Activated naive CD8-positive, alpha-beta T cell treated with anti-CD3 and anti-CD28 coated beads, Interleukin-2, amount 50 U/mL, for 16 hours (primary cell): ENCODE measurements around the gene IL1R2.
"Not testable (repeated sequence)": the region's sequence is repeated elsewhere in the genome, so short reads cannot be mapped to it uniquely, and the experiment has no call there.

Source experiments
- DNase-seq: peaks from one replicate; pipeline ENCODE4 v3.0.0-alpha.2; 2020; ENCODE audit warnings: low read depth, low spot score

Gene IL1R2

DNA sequence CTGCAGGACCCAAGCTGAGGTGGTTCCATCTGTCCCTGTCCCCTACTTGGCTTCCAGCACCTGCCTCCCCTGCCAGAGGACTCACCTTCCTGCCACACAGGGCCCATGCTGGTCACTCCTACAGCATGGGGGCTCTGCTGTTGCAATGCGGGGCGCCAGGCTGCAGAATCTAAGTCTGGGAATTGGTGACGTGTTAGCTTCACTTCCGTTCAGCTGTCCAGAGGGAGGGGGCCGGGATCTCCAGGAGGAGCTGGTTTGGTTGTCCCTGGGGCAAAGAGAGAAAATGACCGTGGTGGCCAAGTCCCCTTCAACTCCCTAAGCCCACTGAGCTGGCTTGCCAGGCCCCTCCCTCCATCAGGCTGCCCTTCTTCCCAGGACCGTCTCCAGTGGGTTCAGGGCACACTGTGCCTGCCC is 69.5 kb downstream of the IL1R2 start:
- no peak for DNase-seq

DNA sequence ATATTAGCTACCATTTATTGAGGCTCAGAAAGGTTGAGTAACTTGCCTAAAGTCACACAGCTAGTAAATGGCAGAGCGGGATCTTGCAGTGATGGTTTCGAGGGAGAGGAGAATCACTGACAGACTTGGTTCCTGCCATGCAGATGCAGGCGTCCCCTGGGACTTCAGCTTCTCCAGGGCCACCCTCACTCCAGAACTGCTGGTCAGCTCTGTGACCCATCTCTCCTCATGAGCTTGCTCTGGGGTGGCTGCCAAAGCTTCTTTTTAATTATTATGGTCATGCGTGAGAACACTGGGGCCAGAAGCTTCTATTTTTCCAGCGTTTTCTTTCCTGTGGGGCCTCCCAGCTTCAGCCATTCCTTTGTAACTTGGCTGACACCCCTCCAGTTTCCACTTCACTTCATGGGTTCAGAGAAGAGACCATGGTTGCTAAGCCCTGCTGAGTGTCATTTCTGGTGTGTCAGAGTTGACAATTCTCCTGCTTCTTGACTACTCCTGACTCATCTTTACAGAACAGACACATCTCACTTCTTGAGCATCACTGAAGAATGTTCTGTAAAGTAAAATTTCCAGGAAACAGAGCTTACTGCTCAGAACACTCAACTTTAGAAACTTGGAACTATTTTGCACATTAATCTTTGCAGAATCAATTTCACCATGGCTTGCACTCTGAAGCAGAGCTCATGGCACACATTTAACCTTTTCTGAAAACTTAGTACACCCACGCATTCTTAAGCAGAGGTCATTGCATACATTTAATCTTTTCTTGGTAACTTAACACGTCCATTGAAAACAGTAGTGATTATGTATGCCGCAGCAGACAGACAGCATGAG is 70.4 kb downstream of the IL1R2 start:
- no peak for DNase-seq

DNA sequence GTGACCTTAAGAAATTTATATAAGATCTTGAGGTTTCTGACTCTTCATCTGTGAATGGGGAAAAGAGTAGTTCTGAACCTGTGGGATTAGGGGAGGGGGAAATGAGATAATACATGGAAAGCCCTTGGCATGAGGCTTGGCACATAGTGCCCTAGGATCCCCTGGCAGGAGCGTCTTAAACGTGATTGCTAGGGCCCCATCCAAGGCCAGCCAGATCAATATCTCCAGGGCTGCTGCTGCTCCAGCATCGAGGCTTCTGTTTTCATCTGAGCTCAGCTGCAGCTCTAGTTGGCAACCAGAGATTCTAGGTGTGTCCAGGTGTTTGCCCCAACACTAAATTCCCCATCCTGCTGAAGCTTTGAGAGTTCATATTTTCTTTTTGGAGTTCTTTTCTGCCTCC is 71.0 kb downstream of the IL1R2 start:
- no peak for DNase-seq

DNA sequence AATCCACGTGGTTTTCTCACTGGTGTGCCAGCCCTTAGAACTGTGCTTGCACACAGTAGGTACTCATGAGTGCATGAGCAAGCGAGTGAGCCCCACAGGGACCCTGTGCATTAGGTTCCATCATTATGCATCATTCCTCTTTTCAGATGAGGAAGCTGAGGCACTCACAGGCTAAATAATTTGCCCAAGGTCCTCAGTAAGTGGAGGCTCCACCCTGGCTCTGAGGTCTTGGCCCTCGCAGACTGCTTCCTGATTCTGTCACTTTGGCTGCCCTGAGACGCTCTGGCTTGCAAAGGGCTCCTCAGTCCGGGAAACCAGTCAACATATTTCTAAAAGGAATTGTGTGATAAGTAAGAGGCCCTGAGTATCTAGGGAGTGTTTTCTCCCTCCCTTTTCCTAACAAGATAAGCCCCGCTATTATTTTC is 71.7 kb downstream of the IL1R2 start:
- no peak for DNase-seq

DNA sequence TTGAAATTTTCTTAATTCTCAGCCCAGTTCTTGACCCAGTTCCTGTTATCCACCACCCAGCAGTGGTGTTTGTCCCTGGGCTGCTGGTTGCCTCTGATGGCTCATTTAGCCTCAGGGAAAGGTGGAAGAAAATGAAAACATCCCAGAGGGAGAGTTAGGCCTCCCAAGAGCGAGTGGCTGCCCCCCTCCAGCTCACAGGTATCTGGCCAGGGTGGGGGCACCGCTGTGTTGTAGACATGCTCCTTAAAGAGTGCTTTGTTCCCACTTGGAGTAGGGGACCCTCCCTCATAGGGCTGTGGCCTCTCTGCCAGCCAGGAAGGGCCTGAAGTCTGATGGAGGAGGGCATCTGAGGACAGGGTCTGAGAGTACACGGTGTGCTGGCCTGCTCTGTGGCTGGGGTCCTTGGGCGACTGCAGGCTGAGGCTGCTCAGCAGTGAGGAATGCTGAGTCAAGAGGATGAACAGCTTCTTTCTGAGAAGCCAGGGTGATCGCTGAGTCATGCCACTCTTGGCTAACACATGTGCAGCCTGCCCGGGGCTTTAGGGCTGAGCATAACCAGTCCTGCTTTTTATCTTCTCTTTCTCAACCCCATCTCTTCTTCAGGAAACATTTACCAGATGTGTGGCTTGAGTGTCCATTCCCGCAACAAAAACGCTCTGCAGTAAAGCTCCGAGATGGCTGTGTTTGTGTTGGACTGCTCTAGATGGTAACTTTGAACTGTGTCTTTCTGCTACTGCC is 72.3 kb downstream of the IL1R2 start:
- DNase-seq: no peak

DNA sequence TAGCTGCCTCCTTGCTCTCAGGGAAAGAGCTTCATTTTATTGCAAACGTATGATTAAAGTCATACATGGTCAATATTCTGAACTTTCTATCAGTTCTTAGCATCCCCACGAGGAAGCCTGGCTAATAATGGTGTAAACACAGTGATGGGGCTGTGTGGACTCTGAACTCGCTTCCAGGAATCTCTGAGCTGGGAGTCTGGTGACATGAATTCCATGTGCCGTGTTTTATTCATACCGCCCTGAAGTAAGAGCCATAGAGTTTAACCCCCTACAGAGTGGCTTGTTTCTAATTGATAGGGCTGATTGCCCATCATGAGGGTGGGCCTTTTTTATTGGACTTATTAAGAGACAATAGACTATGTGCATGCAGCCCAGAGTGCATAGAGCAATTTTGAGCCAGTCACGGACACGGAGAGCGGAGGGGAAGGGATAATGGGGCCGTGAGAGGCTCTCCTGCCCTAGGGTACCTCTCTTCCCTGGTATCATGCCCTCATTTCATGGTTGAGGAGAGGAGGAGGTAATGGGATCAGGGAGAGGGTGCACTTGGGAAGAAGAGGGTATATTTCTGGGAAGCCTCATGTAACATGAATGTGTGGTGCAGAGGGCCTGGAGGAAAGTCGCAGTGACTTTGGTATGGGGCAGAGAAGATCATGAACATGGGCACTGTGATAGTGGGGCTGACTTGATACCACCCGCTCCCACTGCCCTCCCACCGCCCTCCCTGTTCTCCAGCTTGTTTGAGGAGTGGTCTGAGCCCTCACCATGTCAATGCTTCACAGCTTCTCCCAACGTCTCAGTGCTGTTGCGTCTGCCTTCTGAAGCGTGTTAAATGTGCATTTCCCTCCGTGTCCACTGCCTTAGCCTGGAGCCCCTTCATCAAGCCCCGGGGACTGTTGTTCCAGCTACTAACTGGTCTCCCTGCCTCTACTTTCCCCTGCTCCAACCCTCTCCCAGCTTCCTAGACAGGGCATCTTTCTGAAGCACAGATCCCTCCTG is 73.2 kb downstream of the IL1R2 start:
- DNase-seq: no peak

DNA sequence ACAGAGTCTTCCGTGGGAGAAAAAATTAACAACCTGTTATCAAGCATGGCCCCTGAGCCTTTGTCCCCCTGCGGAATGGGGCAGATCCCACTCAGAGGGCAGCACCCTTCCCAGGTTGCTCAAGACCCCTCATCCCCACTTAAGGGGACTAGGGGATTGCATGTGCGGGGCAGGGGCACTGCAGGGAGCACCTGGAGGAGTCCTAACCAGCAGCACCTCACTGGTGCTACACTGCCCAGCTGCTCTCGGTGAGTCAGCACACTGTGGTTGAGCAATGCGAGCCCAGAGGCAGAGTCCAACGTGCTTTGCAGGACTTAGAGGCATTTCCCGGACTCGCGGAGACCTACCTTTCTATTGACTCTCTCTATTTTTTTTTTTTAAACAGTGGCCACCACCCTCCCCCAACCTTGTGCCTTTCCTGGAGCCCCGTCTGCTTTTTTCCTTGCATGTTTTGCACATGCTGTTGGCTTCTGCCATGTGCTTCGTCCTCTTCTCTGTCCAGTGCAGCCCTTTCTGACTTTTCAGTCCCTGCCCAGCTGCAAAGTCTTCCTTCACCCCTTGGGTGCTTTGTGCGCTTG is 74.0 kb downstream of the IL1R2 start:
- no peak for DNase-seq

DNA sequence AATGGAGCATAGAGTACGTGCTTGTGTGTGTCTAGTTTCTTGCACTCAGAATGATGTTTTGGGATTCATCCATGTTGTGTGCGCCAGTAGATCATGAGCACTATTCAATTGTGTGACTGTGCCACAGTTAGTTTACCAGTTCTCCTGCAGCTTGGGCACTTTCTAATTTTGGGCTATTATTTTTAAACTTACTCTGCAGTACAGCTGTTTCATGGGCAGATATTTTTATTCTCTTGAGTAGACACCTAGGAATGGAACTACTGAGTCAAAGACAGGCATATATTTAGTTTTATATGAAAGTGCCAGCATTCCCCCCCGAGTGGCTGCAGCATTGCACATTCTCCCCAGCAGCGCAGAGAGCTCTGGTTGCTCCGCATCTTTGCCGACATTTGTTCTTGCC is 74.8 kb downstream of the IL1R2 start:
- no peak for DNase-seq

DNA sequence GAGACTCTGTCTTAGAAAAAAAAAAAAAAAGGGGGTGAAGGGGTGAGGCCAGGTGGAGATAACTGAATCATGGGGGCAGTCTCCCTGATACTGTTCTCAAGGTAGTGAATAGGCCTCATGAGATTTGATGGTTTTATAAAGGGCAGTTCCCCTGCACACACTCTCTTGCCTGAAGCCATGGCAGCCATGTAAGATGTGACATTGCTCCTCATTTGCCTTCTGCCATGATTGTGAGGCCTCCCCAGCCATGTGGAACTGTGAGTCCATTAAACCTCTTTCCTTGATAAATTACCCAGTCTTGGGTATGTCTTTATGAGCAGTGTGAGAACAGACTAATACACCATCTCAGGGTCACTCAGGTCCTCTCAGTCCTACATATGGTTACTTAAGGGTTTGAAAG is 76.4 kb downstream of the IL1R2 start:
- DNase-seq: not testable (repeated sequence)

DNA sequence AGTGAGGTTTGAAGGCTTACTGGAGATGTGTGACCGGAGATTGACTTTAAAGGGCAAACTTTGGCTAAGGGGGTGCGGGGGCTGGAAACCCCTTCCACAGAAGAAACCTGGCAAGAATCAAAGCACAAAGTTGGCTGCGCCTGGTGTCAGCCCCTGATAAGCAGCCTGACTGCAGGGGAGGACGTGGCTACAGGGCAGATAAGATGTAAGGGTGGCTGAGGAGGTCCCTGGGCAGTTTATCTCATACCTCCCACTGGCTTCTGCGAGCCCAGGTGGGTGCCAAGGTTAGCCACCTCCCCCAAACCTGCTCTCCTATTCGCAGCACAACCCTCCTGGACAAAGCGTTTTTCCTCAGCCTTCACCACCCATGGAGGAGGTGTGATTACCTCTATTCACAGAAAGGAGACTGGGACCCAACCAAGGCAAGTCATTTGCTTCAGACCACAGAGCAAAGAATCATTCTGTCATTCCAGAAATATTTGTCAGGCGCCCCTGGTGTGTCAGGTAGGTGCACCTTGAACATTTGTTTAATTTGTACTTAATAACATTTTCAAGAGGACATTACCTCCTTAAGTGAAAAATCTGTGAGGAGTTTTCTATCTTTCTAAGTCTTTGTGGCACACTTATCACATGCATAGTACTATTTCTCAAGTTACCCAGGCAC is 77.7 kb downstream of the IL1R2 start:
- DNase-seq: no peak

DNA sequence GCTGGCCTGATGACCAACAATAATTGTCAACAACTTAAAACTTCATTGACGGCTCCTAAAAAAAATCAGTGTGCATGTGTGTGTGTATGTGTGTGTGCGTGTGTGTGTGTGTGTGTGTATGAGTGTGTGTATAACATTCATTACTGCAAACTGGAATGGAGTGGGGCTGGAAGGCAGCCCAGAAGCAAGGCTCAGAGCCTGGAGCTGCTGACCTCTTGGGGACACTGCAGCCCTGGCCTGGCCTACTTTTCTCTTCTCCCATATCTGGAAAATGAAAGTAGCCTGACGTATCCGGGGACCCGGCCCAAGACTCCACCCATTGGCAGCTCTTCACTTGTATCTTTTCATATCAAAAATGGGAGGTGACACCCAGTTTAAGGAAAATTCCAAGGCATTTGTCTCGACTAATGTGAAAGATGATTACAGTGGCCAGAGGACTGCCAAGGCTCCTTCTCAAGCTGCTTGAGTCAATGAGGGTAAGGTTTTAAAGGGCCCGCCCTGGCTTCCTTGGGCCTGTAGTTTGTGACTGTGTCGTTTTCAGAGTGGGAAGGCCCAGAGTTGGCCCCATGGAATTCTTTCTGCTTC is 78.4 kb downstream of the IL1R2 start:
- no peak for DNase-seq

DNA sequence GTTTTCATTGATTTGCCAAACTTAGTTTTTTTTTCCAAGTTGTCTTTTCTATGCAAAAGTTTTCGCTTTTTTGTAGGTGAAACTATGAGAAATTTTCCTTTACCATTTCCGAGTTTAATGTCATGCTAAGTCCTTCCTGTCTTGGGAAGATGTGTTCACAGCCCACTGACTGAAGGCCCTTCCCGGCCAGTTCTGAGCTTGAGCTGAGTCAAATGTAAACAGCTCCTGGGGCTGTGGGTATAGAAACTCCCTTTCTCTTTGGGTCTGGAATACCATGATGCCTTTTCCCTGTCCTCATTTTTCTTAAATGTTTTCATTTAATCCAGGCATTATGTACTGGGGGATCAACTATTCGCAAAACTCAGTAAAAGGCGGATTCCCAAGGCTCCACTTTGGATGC is 81.0 kb downstream of the IL1R2 start:
- DNase-seq: no peak

DNA sequence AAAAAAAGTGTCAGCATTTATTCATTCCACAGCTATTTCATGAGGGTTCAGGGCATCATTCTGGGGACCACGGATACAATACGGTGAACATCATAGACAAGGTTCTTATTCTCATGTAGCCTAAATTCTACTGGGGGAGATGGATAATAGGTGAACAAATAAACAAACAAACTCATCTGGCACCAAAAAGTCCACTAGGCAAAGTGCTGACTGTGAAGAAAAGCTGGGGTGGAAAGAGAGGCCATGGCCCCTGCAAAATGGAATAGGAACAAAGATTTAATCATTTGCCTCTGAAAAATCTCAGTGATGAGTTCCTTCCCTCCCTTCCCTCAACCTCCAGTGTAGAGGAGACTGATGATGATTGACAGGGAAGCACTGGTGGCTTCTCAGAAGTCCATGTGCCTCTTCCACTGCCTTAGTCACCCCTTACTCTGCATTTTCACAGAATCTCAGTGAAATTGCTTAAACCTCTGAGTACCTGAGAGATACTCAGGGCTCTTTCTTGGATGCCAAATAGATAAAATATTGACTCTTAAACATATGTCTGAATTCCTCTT is 81.5 kb downstream of the IL1R2 start:
- DNase-seq: no peak

DNA sequence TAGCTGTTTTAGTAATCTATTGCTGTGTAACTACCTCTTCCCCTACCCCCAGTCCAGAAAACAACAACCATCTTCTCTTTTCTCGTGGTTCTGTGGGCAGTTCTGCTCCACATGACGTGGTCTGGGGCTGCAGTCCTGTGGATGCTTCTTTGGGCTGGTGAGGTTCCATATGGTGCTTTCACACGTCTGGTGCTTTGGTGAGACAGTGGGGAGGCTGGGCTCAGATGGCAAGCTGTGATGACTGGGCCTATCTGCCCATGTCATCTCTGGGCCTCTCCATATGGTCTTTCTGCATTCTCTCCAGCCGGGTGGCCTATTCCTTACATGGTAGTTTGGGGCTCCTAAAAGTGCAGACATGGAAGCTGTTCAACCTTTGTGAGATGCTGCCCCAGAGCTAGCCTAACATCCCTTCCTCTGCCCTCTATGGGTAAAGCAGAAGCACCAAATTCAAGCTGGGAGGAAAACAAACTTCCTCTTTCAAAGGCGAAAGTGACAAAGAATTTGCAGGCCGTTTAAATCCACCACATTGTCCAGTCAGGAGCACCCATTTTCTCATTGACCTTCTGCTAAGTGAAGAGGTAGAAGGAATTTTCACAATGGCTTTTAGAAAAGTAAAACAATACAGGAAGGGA is 82.5 kb downstream of the IL1R2 start:
- no peak for DNase-seq

DNA sequence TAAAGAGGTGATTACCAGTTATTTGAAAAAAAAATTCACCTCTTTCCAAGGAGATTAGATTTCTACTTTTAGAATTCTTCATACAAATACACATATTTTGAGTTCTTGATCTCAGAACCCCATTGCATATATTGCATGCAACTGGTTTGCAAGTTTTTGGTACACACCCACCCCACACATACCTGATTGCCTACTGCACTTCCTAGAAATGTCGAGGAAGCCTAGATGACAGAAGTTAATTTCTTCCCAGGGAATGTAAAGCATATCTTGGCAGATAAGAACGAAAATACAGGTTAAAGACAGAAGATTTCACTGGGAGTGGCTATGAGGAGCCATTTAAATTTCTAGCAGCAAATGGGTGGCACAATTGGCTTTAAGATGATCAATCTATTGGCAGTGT is 83.7 kb downstream of the IL1R2 start:
- DNase-seq: no peak

DNA sequence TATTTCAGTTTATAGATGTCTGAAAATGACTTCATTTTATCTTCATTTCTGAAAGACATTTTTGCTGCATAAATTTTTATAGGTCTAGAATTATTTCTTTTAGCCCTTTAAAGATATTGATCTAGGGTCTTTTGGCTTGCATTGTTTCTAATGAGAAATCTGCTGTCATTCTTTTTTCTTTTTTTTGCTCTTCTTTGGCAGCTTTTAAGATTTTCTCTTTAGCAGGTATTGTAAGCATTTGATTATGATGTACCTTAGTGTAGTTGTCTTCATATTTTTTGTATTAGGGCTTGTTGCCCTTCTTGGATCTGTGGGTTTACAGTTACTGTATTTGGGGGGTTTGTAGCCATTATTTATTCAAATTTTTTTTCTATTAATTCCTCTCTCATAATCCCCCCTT is 84.8 kb downstream of the IL1R2 start:
- no peak for DNase-seq
